Stimulated activated CD4-positive, alpha-beta T cell treated with anti-CD3 and anti-CD28 coated beads, Interleukin-4, amount 100 ng/mL, for 1 hour (primary cell): Measurements from ENCODE around the gene ZNF735.
"Not testable (repeated sequence)": the region's sequence is repeated elsewhere in the genome, so short reads cannot be mapped to it uniquely, and the experiment has no call there.

Experiments
- DNase-seq: peaks from one replicate; pipeline ENCODE4 v3.0.0-alpha.2; 2020

The ZNF735 gene

DNA sequence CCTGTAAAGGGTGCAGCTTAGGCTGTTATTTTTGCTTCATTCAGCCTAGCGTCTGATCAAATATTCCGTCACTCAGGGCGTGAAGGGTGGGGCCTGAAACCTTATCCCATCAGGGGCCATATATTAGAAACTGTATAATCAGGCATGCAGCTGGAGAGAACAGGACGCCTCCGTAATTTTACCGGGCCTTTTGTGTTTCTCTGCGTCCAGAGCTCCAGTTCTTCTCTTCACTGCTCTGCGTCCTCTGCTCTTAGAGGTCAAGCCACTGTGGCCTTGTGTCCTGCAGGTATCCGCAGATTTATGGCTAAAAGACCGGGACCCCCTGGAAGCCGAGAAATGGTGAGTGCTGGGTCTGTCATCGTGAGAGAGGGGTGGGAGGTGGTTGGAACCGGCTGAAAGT lies at the start of gene ZNF735:
TSS of gene ZNF735 (plus strand) at position 301 of the 400 bp plus-strand sequence. CDS start at position 301, 0 bp downstream.
- no peak for DNase-seq

DNA sequence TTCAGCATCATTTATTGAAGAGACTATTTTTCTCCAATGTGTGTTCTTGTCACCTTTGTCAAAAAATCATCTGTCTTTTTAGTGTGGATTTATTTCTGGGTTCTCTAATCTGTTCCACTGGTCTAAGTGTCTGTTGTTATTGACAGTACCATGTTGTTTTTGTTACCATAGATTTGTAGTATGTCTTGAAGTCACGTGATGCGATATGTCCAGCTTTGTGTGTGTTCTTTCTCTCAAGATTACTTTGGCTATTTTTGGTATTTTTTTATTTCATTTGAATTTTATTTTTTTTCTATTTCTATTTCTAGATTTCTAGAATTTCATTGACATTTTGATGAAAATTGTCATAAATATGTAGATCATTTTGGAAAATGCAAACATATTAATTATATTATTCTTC lies 36.0 kb upstream of the ZNF735 start:
- not testable (repeated sequence) for DNase-seq

- DNase-seq = no peak
These were observed 32.7 kb upstream of the ZNF735 start for GRCh38 chr7:64174328-64174727.

DNA sequence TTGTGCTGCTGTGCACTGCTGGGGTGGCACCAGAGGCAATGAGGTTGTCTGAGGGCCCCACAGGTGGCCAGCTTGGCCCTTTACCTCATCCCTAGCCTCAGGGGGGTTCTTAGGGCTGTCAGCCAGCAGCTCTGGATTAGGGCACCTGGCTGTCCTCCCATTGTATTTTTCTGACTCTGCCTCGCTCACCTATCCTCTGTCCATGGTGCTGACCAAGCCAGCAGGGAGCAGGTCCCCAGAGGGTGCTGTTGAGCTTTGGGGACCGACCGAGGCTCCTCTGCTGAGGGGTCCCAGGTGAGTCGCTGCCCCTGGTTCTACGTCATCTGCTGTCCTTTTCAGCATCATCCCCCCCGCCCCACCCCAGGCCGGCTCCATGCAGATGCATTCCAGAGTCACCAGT lies 32.1 kb upstream of the ZNF735 start:
- DNase-seq = no peak

GRCh38 chr7:64180989-64181388 lies 26.0 kb upstream of the ZNF735 start:
- no peak for DNase-seq

GRCh38 chr7:64181586-64181985 lies 25.4 kb upstream of the ZNF735 start:
- DNase-seq = no peak

- DNase-seq = no peak
These were observed 24.8 kb upstream of the ZNF735 start for GRCh38 chr7:64182036-64182790.

DNA sequence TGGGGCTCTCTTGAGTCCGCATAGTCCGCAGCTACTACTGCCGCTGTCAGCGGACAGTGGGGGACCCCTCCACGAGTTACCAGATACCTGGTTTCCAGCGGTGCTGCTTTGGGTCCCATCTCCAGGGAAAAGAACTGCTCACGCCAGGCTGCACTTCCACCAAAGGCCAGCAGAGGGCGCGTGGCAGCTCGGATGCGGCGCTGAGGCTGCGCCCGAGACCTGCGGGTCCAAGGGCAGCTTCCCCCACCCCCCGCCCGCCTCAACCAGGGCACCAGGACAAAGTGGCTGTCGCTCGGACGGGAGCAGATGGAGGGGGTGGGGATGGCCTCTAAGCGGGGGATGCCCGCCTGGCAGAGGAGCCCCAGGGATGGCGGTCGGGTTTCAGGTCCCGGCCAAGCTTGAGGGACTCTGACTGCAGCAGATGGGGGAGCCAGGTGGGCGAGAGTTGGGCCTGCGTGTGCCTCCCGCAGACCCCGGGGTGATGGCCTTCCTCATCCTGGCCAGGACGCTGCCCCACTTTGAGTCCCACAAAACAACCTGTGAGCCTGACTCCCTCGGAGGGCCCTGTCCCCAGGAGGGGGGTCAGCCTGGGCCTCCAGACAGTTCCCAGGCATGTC lies 23.8 kb upstream of the ZNF735 start:
- DNase-seq = peak; percentile 54

GRCh38 chr7:64183827-64184372 lies 23.1 kb upstream of the ZNF735 start:
- no peak for DNase-seq

DNA sequence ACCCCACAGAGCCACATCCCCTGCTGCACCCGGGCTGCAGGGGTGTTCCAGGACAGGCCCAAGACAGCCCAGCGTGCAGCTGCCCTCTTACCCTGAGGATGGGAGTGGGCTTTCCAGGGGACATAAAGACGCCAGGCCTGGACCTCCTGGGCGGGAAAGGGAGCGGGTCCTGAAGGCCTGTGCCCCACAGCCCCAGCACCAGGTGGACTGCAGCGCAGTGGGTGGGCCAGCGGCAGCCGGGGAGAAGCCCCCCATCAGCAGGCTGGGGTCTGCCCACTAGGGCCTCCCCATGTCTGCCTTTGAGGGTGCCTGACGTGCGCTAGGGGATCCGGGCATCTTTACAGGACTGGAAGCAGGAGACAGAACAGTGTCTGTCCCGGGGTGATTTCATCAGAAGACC lies 22.6 kb upstream of the ZNF735 start:
- DNase-seq = no peak

GRCh38 chr7:64187408-64187807 lies 19.6 kb upstream of the ZNF735 start:
- DNase-seq = no peak

DNA sequence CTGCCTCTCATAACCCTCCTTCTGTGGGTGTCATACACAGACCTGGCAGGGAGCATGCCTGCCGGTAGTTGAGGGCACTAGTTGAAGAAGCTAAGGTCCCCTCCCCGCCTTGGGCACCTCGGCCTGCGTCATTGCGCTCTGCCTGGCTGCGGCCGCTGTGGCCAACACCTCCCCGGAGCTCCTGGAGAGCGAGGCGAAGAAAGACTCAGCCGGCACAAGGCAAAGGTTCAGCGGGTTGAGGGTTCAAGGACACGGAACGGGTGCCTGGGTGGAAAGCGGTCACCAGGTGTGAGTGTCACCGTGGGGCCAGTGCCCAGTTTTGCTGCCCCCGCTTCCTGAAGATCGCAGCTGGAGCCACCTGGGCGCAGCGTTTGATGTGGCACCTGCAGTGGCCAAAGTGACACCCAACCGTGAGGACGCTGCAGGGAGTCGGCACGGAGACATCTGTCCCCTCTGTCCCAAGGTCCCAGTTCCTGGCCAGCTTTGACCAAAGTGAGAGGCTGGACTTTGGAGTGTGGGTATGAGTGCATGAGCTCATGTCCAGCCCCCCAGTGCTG lies 14.8 kb upstream of the ZNF735 start:
- no peak for DNase-seq

- no peak for DNase-seq
These were observed 14.2 kb upstream of the ZNF735 start for GRCh38 chr7:64192775-64193174.

- not testable (repeated sequence) for DNase-seq
These were observed 12.8 kb downstream of the ZNF735 start for GRCh38 chr7:64219710-64220298.

DNA sequence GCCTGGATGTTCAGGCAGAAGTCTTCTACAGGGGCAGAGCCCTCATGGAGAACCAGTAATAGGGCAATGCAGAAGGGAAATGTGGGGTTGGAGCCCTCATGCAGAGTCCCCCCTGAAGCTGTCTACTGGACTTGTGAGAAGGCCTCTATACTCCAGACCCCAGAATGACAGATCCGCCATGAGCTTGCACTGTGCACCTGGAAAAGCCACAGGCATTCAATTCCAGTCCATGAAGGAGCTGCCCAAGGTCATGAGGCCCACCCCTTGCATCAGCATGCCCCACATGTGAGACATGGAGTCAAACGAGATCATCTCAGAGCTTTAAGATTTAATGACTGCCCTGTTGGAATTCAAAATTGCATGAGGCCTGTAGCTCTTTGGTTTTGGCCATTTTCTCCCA lies 16.4 kb downstream of the ZNF735 start:
- DNase-seq = no peak

DNA sequence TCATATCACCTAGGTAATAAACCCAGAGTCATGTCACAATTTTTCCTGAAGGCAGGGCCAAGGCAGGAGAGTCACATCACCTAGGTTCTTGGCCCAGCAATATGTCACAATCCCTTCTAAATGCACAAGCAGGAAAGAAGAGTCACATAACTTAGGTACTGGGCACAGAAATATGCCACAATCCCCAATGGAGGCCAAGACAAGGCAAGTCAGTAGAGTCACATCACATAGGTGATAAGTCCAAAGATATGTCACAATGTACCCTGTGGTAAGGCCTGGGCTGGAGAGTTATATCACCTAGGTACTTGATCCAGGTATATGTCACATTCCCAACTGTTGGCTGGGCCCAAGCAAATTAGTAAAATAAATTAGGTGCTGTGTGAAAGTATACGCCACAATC lies 21.2 kb downstream of the ZNF735 start, which contains the start of gene ZNF679:
TSS of gene ZNF679 (plus strand) at position 301 of the 400 bp plus-strand sequence. CDS start 20,644 bp downstream, outside the sequence.
- DNase-seq = not testable (repeated sequence)

DNA sequence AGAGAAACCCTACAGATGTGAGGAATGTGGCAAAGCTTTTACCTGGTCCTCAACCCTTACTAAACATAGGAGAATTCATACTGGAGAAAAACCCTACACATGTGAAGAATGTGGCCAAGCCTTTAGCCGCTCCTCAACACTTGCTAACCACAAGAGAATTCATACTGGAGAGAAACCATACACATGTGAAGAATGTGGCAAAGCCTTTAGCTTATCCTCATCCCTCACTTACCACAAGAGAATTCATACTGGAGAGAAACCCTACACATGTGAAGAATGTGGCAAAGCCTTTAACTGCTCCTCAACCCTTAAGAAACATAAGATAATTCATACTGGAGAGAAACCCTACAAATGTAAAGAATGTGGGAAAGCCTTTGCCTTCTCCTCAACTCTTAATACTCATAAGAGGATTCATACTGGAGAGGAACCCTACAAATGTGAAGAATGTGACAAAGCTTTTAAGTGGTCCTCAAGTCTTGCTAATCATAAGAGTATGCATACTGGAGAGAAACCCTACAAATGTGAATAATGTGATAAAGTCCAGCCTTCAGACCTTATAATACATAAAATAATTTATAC lies 59.4 kb downstream of the ZNF735 start:
- DNase-seq = no peak
